ENCODE measurements around the gene CABP2.

The CABP2 gene

DNA sequence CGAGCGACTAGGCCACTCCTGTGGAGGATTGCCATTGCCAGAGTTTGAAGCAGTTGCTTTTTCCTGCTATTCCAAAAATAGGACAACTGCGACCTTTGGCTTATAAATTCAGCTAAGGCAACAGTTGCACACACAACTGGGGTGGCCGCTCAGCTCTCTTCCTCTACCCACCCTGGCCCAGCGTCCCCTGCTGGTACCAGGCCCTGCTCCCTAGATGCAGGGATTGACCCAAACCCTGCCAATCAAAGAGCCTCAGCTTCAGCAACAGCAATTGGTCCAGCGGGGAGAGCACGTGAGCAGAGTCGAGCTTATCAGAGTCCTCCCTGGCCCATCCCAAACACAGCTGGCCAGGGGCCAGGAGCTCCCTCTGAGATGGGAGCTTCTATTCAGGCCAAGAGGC, 22.0 kb upstream of the CABP2 start:
- TF ChIP-seq RAD21 (IDR thresholded peaks at IDR 0.05; ENCODE audit: low read depth) (no peak), CREB1 (IDR thresholded peaks at IDR 0.05; ENCODE audit: low read depth) (no peak), TAF1 (IDR thresholded peaks at IDR 0.05; ENCODE audit: low read depth) (no peak), FOXM1 (IDR thresholded peaks at IDR 0.05; ENCODE audit: borderline replicate concordance, low read depth) (no peak), NFIC (IDR thresholded peaks at IDR 0.05) (no peak)
- TF ChIP-seq, protein P1, sequence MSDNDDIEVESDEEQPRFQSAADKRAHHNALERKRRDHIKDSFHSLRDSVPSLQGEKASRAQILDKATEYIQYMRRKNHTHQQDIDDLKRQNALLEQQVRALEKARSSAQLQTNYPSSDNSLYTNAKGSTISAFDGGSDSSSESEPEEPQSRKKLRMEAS (IDR thresholded peaks at IDR 0.05): no peak

DNA sequence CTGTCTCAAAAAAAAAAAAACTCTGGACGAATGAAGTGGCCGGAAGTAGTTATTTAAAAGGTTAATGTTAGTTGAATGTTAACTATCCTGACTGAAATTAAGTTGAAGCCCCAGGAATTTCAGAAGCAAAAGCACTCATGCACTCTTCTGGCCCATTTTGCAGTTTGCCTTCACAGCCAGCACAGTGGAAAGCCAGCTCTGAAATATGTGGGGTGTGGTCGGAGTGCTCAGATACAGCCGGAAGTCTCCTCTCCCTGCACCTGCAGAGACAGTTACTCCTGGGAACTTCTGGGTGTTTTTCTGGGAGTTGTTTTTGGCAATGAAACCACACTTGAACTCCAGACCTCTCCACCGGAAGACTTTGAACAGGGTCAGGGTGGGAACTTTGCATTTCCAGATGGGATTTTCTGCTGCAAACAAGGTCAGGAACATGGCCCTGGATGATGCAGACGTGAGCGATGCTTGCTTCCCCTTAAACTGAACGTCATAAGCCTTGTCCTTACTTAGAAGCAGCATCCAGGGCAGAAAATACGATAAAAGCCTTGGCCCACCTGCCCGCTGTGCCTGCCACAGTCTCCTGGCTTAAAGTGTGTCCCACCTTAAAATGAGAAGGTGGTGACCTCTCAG, 21.5 kb upstream of the CABP2 start:
- TF ChIP-seq EP300 (IDR thresholded peaks at IDR 0.05; ENCODE audit: borderline replicate concordance): no peak
- no peak; the same call in 1 of the 2 replicates for TF ChIP-seq NFIC (IDR thresholded peaks at IDR 0.05)
- no peak for TF ChIP-seq TEAD4 (IDR thresholded peaks at IDR 0.05)
- no peak for TF ChIP-seq ZBTB7A (IDR thresholded peaks at IDR 0.05; ENCODE audit: low read depth)
- TF ChIP-seq CREB1 (IDR thresholded peaks at IDR 0.05; ENCODE audit: low read depth): no peak
- TF ChIP-seq EGR1 (IDR thresholded peaks at IDR 0.05): no peak
- TF ChIP-seq, protein P2, sequence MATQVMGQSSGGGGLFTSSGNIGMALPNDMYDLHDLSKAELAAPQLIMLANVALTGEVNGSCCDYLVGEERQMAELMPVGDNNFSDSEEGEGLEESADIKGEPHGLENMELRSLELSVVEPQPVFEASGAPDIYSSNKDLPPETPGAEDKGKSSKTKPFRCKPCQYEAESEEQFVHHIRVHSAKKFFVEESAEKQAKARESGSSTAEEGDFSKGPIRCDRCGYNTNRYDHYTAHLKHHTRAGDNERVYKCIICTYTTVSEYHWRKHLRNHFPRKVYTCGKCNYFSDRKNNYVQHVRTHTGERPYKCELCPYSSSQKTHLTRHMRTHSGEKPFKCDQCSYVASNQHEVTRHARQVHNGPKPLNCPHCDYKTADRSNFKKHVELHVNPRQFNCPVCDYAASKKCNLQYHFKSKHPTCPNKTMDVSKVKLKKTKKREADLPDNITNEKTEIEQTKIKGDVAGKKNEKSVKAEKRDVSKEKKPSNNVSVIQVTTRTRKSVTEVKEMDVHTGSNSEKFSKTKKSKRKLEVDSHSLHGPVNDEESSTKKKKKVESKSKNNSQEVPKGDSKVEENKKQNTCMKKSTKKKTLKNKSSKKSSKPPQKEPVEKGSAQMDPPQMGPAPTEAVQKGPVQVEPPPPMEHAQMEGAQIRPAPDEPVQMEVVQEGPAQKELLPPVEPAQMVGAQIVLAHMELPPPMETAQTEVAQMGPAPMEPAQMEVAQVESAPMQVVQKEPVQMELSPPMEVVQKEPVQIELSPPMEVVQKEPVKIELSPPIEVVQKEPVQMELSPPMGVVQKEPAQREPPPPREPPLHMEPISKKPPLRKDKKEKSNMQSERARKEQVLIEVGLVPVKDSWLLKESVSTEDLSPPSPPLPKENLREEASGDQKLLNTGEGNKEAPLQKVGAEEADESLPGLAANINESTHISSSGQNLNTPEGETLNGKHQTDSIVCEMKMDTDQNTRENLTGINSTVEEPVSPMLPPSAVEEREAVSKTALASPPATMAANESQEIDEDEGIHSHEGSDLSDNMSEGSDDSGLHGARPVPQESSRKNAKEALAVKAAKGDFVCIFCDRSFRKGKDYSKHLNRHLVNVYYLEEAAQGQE (IDR thresholded peaks at IDR 0.05; ENCODE audit: low read depth): no peak
- TF ChIP-seq FOXM1 (IDR thresholded peaks at IDR 0.05; ENCODE audit: borderline replicate concordance, low read depth): no peak
- TF ChIP-seq, protein P1 (IDR thresholded peaks at IDR 0.05): no peak
- no peak for TF ChIP-seq RAD21 (IDR thresholded peaks at IDR 0.05; ENCODE audit: low read depth)
- no peak for TF ChIP-seq YY1 (IDR thresholded peaks at IDR 0.05; ENCODE audit: low read depth)
- TF ChIP-seq TAF1 (IDR thresholded peaks at IDR 0.05; ENCODE audit: low read depth): no peak
- TF ChIP-seq, protein P3, sequence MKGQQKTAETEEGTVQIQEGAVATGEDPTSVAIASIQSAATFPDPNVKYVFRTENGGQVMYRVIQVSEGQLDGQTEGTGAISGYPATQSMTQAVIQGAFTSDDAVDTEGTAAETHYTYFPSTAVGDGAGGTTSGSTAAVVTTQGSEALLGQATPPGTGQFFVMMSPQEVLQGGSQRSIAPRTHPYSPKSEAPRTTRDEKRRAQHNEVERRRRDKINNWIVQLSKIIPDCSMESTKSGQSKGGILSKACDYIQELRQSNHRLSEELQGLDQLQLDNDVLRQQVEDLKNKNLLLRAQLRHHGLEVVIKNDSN (IDR thresholded peaks at IDR 0.05): no peak
- TF ChIP-seq TCF12 (IDR thresholded peaks at IDR 0.05; ENCODE audit: low read depth): no peak

DNA sequence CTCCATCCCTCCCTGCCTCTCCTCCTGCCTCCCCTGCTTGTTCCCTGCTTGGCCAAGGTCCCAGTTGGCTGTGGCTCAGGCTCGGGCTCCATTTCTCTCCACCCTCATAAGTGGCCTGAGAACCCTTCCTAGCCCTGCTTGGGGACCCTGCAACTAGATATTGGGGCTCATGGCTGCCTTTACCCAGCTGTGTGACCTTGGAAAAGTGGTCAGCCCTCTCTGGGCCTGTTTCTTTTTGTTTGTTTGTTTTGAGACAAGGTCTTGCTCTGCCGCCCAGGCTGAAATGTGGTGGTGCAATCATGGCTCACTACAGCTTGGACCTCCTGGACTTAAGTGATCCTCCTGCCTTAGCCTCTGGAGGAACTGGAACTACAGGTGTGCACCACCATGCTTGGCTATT, 20.3 kb upstream of the CABP2 start:
- TF ChIP-seq EGR1 (IDR thresholded peaks at IDR 0.05): no peak
- no peak for TF ChIP-seq FOXM1 (IDR thresholded peaks at IDR 0.05; ENCODE audit: borderline replicate concordance, low read depth)
- TF ChIP-seq, protein P1 (IDR thresholded peaks at IDR 0.05): no peak
- TF ChIP-seq TAF1 (IDR thresholded peaks at IDR 0.05; ENCODE audit: low read depth): no peak
- no peak for TF ChIP-seq RAD21 (IDR thresholded peaks at IDR 0.05; ENCODE audit: low read depth)
- TF ChIP-seq EP300 (IDR thresholded peaks at IDR 0.05; ENCODE audit: borderline replicate concordance): no peak
- no peak for TF ChIP-seq CREB1 (IDR thresholded peaks at IDR 0.05; ENCODE audit: low read depth)
- TF ChIP-seq TEAD4 (IDR thresholded peaks at IDR 0.05): no peak
- TF ChIP-seq, protein P2 (IDR thresholded peaks at IDR 0.05; ENCODE audit: low read depth): no peak
- TF ChIP-seq, protein P3 (IDR thresholded peaks at IDR 0.05): no peak
- no peak for TF ChIP-seq NFIC (IDR thresholded peaks at IDR 0.05)
- no peak for TF ChIP-seq ZBTB7A (IDR thresholded peaks at IDR 0.05; ENCODE audit: low read depth)
- TF ChIP-seq TCF12 (IDR thresholded peaks at IDR 0.05; ENCODE audit: low read depth): no peak
- no peak for TF ChIP-seq YY1 (IDR thresholded peaks at IDR 0.05; ENCODE audit: low read depth)
- no peak for TF ChIP-seq CEBPB (IDR thresholded peaks at IDR 0.05)

DNA sequence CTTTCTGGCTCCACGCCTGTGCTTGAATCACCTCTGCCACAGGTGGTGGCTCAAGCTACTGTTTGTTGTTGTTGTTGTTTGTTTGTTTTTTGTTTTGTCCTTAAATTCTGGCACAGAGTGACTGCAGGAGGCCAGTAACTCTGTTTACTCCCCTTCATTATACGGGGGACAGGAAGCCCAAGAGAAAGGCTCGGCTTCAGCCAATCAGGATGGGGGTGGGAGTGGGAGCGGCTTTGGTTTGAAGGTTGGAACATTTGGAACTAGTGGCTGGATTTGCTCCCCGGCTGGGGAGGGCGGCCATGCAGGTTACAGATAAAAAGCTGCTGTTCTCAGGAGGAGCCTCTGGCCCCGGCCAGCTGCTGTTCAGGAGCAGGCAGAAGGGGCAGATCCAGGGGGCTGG, 19.7 kb upstream of the CABP2 start:
- TF ChIP-seq TAF1 (IDR thresholded peaks at IDR 0.05; ENCODE audit: low read depth) (no peak), RAD21 (IDR thresholded peaks at IDR 0.05; ENCODE audit: low read depth) (no peak), EGR1 (IDR thresholded peaks at IDR 0.05) (no peak), EP300 (IDR thresholded peaks at IDR 0.05; ENCODE audit: borderline replicate concordance) (no peak), TCF12 (IDR thresholded peaks at IDR 0.05; ENCODE audit: low read depth) (no peak), CEBPB (IDR thresholded peaks at IDR 0.05) (no peak), NFIC (IDR thresholded peaks at IDR 0.05) (no peak), TEAD4 (IDR thresholded peaks at IDR 0.05) (no peak)
- TF ChIP-seq, protein P1 (IDR thresholded peaks at IDR 0.05): no peak

DNA sequence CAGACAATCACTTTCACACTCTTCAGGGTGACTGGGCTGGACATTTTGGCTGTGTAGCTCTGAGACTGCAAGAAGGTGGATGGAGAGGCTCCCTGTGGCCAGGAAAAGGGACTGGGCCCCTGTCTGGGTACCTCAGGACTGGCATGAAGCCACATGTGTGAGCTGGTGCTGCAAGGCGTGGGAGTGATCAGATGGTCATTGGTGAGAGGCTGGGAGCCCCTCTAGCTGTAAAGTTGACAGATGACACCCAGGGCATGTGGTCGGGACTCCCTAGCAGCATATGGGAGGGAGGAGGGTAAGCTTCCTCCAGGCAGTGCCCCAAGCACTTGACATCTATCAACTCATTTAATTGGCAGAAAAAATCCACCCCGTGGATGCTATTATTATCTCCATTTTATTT, 18.9 kb upstream of the CABP2 start:
- no peak for TF ChIP-seq CREB1 (IDR thresholded peaks at IDR 0.05; ENCODE audit: low read depth)
- no peak for TF ChIP-seq YY1 (IDR thresholded peaks at IDR 0.05; ENCODE audit: low read depth)
- TF ChIP-seq NFIC (IDR thresholded peaks at IDR 0.05): no peak
